Mucosa of gallbladder (tissue), 1 donor: ENCODE results near the gene CDRT15L2. TPM values are rescaled to one million over a fixed set of nuclear protein-coding genes. Genes with fewer than 3 reads are reported as not detected.
"Not testable (repeated sequence)": the region's sequence is repeated elsewhere in the genome, so short reads cannot be mapped to it uniquely, and the experiment has no call there.

Experiments
- DNase-seq: peaks from one replicate; pipeline ENCODE4 v3.0.0-alpha.2; 2020; ENCODE audit warnings: low spot score
- total RNA-seq: library from RNA; stranded (reverse); gene quantifications from one replicate; pipeline ENCODE4 v1.2.1, GENCODE V29; 2021
- donor health status: DM: no; HTN: no; CAD: no.

CDRT15L2 gene
- total RNA-seq, 1 donor from 2014 or later, result not detected

GRCh38 chr17:20573216-20573615, 6.3 kb upstream of the CDRT15L2 start:
- not testable (repeated sequence) for DNase-seq

GRCh38 chr17:20575071-20575470, 4.5 kb upstream of the CDRT15L2 start:
- DNase-seq, result not testable (repeated sequence)

- DNase-seq, result not testable (repeated sequence)
These were observed 4.5 kb downstream of the CDRT15L2 start for GRCh38 chr17:20583891-20584577.

- not testable (repeated sequence) for DNase-seq
These were observed 9.4 kb downstream of the CDRT15L2 start for GRCh38 chr17:20588744-20589453.

GRCh38 chr17:20589454-20589810, 9.9 kb downstream of the CDRT15L2 start:
- not testable (repeated sequence) for DNase-seq

- not testable (repeated sequence) for DNase-seq
These were observed 11.5 kb downstream of the CDRT15L2 start for GRCh38 chr17:20591040-20591439.

GRCh38 chr17:20605568-20605967, 26.0 kb downstream of the CDRT15L2 start:
- DNase-seq, result not testable (repeated sequence)

GRCh38 chr17:20609490-20609889, 30.0 kb downstream of the CDRT15L2 start:
- not testable (repeated sequence) for DNase-seq

- no peak for DNase-seq
These were observed 31.8 kb downstream of the CDRT15L2 start for GRCh38 chr17:20611309-20611708.

- no peak for DNase-seq
These were observed 33.1 kb downstream of the CDRT15L2 start for GRCh38 chr17:20612635-20613034.

- DNase-seq, result no peak
These were observed 33.7 kb downstream of the CDRT15L2 start for GRCh38 chr17:20613248-20613647.

GRCh38 chr17:20613905-20614304, 34.4 kb downstream of the CDRT15L2 start:
- no peak for DNase-seq

- not testable (repeated sequence) for DNase-seq
These were observed 35.9 kb downstream of the CDRT15L2 start for GRCh38 chr17:20615461-20615860.

Other genes starting within 250 kb of the CDRT15L2 start
- gene LGALS9B, start 112.2 kb upstream of the CDRT15L2 start, total RNA-seq, result 10.9 TPM